GM12892 (cell line): ENCODE measurements around the gene NUDT14.

ENCODE experiments used
- POLR2A ChIP-seq: IDR thresholded peaks from 2 replicates; pipeline ENCODE4 v1.6.1; 2011; ENCODE audit warnings: low read depth, low read length, control low read depth
- POLR2AphosphoS5 ChIP-seq: IDR thresholded peaks from 2 replicates; pipeline ENCODE4 v1.6.1; 2011; ENCODE audit warnings: low read depth, low read length, control low read depth
- TAF1 ChIP-seq: IDR thresholded peaks from 2 replicates; pipeline ENCODE4 v1.6.1; 2011; ENCODE audit warnings: low read depth, mild to moderate bottlenecking, control low read depth, low read length, borderline replicate concordance

DNA sequence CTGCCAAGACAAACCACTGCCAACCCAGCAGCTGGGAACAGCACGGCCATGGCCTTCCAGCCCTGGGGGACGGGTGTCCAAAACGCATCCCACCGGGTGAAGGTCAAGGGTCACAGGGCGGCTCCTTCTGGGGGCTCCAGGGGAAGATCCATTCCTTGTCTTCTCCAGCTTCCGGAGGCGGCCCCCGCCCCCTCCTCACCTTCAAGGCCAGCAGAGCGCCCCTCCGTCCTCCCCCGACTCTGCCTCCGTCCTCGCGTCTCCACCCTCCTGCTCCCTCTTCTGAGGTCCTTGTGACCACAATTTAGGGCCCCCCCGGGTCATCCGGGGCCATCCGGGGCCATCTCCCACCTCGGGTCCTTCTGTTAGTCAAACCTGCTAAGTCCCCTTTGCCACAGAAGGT, 3.9 kb upstream of the NUDT14 start:
- TF ChIP-seq TAF1: no peak
- no peak for TF ChIP-seq POLR2A
- no peak for TF ChIP-seq POLR2AphosphoS5
